Smooth muscle cell (in vitro differentiated cells): ENCODE results near the gene CCL20. TPM values are rescaled to one million over a fixed set of nuclear protein-coding genes. Genes with fewer than 3 reads are reported as not detected.

ENCODE experiments used
- DNase-seq: peaks from one replicate; lab custom pipeline; 2025; ENCODE audit not compliant: unreplicated experiment; lab: John Stamatoyannopoulos, UW
- H2AFZ ChIP-seq: fragments of 200-600 bp; sonication (generic); 2 replicates; pipeline ENCODE4 v1.6.0; 2016; ENCODE audit warnings: antibody characterized with exemption, low read depth, mild to moderate bottlenecking
- H3F3A ChIP-seq: fragments of 200-600 bp; sonication (generic); 2 replicates; pipeline ENCODE4 v1.6.0; 2017; ENCODE audit warnings: antibody characterized with exemption, low read depth
- H3K27ac ChIP-seq: fragments of 200-600 bp; sonication (generic); 2 replicates; pipeline ENCODE4 v1.5.1; 2016; ENCODE audit warnings: low read depth, mild to moderate bottlenecking
- H3K27me3 ChIP-seq: fragments of 200-600 bp; sonication (generic); 2 replicates; pipeline ENCODE4 v1.6.1; 2016; ENCODE audit warnings: low read depth, mild to moderate bottlenecking
- H3K36me3 ChIP-seq: fragments of 200-600 bp; sonication (generic); 2 replicates; pipeline ENCODE4 v1.5.1; 2016; ENCODE audit warnings: low read depth
- H3K4me1 ChIP-seq: fragments of 200-600 bp; sonication (generic); 2 replicates; pipeline ENCODE4 v1.5.1; 2016; ENCODE audit warnings: low read depth
- H3K4me2 ChIP-seq: fragments of 200-600 bp; sonication (generic); 2 replicates; pipeline ENCODE4 v1.6.0; 2016; ENCODE audit warnings: mild to moderate bottlenecking
- H3K4me3 ChIP-seq: fragments of 200-600 bp; sonication (generic); 2 replicates; pipeline ENCODE4 v1.5.1; 2016; ENCODE audit warnings: mild to moderate bottlenecking
- H3K79me2 ChIP-seq: fragments of 200-600 bp; sonication (generic); 2 replicates; pipeline ENCODE4 v1.6.0; 2016; ENCODE audit warnings: low read depth, mild to moderate bottlenecking
- H3K9ac ChIP-seq: fragments of 200-600 bp; sonication (generic); 2 replicates; pipeline ENCODE4 v1.6.0; 2016; ENCODE audit warnings: low read depth
- H3K9me3 ChIP-seq: fragments of 200-600 bp; sonication (generic); replicated peaks from 2 replicates; pipeline ENCODE4 v1.5.1; 2016; ENCODE audit warnings: low read depth
- H4K20me1 ChIP-seq: fragments of 200-600 bp; sonication (generic); 2 replicates; pipeline ENCODE4 v1.6.0; 2016; ENCODE audit warnings: low read depth
- WGBS: methylation state at CpG from one replicate; pipeline ENCODE4 v1.1.7; 2016; ENCODE audit warnings: low lambda C conversion rate; 5-methylcytosine and 5-hydroxymethylcytosine counted together
- polyA plus RNA-seq: library from polyadenylated mRNA; unstranded; fragments of >200 nt; fragmentation: Nextera tagmentation; extraction: Ambion mirVana; gene quantifications from 2 replicates; pipeline ENCODE4 v1.2.1, GENCODE V29; 2016
- total RNA-seq: library from RNA; depleted of rRNA; stranded (reverse); fragments of >200 nt; gene quantifications from 2 replicates; pipeline ENCODE4 v1.2.3, GENCODE V29; 2014
- TF ChIP-seq, protein P1 (sequence below): fragments of 200-600 bp; sonication (generic); IDR thresholded peaks from 2 replicates; pipeline ENCODE4 v1.5.1; 2017; ENCODE audit warnings: borderline replicate concordance, mild to moderate bottlenecking, antibody characterized with exemption; ENCODE audit not compliant: insufficient read depth, poor library complexity, severe bottlenecking

Gene CCL20
- total and polyA plus RNA-seq, 2 experiments from 2014 or later, result 6.7 to 12.9 TPM

DNA sequence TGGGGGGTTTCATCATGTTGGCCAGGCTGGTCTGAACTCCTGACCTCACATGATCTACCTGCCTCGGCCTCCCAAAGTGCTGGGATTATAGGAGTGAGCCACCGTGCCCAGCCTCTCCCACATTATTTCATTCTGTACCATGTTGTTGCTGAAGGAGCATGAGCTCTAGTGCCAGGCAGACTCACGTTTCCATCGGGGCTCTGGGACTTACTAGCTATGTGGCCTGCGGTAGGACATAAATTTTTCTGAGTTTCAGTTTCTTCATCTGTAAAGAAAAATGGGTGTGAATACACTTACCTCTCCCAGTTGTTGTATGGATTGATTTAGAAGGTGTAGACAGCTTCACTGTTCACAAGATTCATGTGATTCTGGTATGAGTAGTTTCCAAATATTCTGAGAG lies 30.8 kb upstream of the CCL20 start:
- TF ChIP-seq, protein P1, sequence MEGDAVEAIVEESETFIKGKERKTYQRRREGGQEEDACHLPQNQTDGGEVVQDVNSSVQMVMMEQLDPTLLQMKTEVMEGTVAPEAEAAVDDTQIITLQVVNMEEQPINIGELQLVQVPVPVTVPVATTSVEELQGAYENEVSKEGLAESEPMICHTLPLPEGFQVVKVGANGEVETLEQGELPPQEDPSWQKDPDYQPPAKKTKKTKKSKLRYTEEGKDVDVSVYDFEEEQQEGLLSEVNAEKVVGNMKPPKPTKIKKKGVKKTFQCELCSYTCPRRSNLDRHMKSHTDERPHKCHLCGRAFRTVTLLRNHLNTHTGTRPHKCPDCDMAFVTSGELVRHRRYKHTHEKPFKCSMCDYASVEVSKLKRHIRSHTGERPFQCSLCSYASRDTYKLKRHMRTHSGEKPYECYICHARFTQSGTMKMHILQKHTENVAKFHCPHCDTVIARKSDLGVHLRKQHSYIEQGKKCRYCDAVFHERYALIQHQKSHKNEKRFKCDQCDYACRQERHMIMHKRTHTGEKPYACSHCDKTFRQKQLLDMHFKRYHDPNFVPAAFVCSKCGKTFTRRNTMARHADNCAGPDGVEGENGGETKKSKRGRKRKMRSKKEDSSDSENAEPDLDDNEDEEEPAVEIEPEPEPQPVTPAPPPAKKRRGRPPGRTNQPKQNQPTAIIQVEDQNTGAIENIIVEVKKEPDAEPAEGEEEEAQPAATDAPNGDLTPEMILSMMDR, result no peak
- H3F3A ChIP-seq, result no peaks in the 10 kb centered on the region
- DNase-seq, result no peak
- no peak overlapping the region for H3K27ac ChIP-seq
- no peaks in the 10 kb centered on the region for H3K9me3 ChIP-seq
- no peak overlapping the region for H3K9ac ChIP-seq
- no peak overlapping the region for H3K4me3 ChIP-seq
- no peak overlapping the region for H2AFZ ChIP-seq
- WGBS, result 96% methylated on average over 5 of the region's 5 CpGs
- H3K27me3 ChIP-seq, result no peaks in the 10 kb centered on the region
- peaks cover 4% of the 10 kb centered on the region for H3K4me1 ChIP-seq
- no peaks in the 10 kb centered on the region for H4K20me1 ChIP-seq
- H3K4me2 ChIP-seq, result no peak overlapping the region
- no peaks in the 10 kb centered on the region for H3K36me3 ChIP-seq
- H3K79me2 ChIP-seq, result no peaks in the 10 kb centered on the region

DNA sequence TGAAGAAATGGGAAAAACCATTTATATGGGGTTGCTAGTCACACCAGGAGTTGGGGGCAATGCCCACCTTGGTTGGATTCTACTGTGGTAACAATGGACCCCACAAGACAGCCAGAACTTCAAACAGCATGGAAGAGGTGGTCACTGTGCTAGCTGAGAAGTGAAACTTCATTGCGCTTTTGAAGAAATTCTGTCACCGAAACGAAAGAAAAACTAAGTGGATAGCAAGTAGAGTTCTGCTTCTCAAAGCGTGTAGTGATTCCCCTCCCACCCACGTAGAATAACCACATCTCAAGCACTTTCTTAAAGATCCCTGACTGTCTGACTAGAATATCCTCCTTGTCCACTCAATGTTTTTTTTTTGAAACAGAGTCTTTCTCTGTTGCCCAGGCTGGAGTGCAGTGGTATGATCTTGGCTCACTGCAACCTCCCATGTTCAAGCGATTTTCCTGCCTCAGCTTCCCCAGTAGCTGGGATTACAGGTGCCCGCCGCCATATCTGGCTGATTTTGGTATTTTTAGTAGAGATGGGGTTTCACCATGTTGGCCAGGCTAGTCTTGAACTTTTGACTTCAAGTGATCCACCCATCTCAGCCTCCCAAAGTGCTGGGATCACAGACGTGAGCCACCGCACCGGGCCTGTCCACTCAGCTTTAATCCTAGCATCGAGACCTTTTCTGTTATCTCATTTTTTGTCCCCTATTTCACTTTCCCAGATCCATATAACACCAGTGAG lies 30.1 kb upstream of the CCL20 start:
- Histone ChIP-seq H3K27ac (no peak overlapping the region), H3K4me1 (peaks cover 4% of the 10 kb centered on the region), H3K9me3 (no peaks in the 10 kb centered on the region), H3F3A (no peaks in the 10 kb centered on the region), H3K4me3 (no peak overlapping the region), H3K79me2 (no peaks in the 10 kb centered on the region), H4K20me1 (no peaks in the 10 kb centered on the region), H2AFZ (no peak overlapping the region), H3K9ac (no peak overlapping the region), H3K27me3 (no peaks in the 10 kb centered on the region), H3K36me3 (no peaks in the 10 kb centered on the region), H3K4me2 (no peak overlapping the region)
- DNase-seq, result no peak
- 84% methylated on average over 12 of the region's 12 CpGs for WGBS
- TF ChIP-seq, protein P1, result no peak

DNA sequence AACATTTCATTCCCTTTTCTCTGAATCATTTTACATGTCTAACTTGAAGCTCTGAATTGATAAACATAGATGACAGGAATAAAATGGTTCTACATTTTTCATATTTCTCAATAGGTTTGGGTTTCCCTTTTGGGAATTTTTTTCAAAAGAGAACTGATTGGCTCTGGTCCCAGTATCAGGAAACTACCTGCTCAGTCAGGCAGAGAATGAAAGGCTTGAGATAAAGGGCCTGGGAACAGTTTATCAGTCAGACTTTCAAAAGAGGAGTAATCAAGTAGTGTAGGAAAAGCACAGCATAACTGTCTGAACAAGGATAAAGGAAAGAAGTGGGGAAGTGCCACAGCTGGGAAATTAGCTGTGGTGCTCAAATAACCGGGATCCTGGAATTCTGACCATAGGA lies 28.3 kb upstream of the CCL20 start:
- no peaks in the 10 kb centered on the region for H3K79me2 ChIP-seq
- H3K9ac ChIP-seq, result no peak overlapping the region
- H3K4me1 ChIP-seq, result peaks cover 4% of the 10 kb centered on the region
- H4K20me1 ChIP-seq, result no peaks in the 10 kb centered on the region
- no peak overlapping the region for H3K4me2 ChIP-seq
- DNase-seq, result no peak
- TF ChIP-seq, protein P1, result no peak
- no peak overlapping the region for H3K27ac ChIP-seq
- H3K27me3 ChIP-seq, result no peaks in the 10 kb centered on the region
- H3K9me3 ChIP-seq, result no peaks in the 10 kb centered on the region
- no peak overlapping the region for H2AFZ ChIP-seq
- 82% methylated on average over 1 of the region's 1 CpG for WGBS
- no peak overlapping the region for H3K4me3 ChIP-seq
- H3K36me3 ChIP-seq, result no peaks in the 10 kb centered on the region
- H3F3A ChIP-seq, result no peaks in the 10 kb centered on the region

DNA sequence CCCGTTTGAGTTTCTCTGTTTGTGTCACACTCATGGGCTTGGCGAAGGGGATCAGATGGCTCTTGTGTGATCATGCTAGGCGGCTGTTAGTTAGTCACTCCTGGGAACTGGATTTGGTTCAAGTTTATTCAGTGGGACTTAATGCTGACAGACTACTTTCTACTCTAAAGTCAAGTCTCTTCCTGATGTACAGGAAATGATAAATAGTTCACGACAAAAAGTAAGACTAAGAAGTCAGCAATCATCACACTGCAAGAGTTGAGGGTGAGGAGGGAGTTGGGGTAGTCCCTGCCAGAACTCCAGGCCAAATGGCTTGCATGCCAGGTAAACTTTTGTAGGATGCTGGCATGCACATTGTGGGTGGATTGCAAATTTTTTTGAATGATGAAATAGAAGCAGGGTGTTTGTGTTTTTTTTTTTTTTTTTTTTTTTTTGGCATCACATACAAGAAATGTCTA lies 25.1 kb upstream of the CCL20 start:
- no peaks in the 10 kb centered on the region for H3K9me3 ChIP-seq
- H3F3A ChIP-seq, result no peaks in the 10 kb centered on the region
- 88% methylated on average over 4 of the region's 4 CpGs for WGBS
- H3K27ac ChIP-seq, result no peak overlapping the region
- no peaks in the 10 kb centered on the region for H4K20me1 ChIP-seq
- TF ChIP-seq, protein P1, result no peak
- H3K4me2 ChIP-seq, result no peak overlapping the region
- no peak for DNase-seq
- H3K4me1 ChIP-seq, result peaks cover 4% of the 10 kb centered on the region
- H3K4me3 ChIP-seq, result no peak overlapping the region
- no peak overlapping the region for H3K9ac ChIP-seq
- H3K79me2 ChIP-seq, result no peaks in the 10 kb centered on the region
- no peaks in the 10 kb centered on the region for H3K36me3 ChIP-seq
- H3K27me3 ChIP-seq, result no peaks in the 10 kb centered on the region
- H2AFZ ChIP-seq, result no peak overlapping the region
